NT2/D1 (cell line): Measurements from ENCODE around the gene ARRB1.
"Not testable (repeated sequence)": the region's sequence is repeated elsewhere in the genome, so short reads cannot be mapped to it uniquely, and the experiment has no call there.

ENCODE experiments used
- YY1 ChIP-seq: IDR thresholded peaks from 2 replicates; pipeline ENCODE4 v1.6.1; 2011; ENCODE audit not compliant: insufficient read length, insufficient read depth
- ZNF274 ChIP-seq: IDR thresholded peaks from 2 replicates; pipeline ENCODE4 v1.6.1; 2011; ENCODE audit warnings: mild to moderate bottlenecking, low read depth, low read length

DNA sequence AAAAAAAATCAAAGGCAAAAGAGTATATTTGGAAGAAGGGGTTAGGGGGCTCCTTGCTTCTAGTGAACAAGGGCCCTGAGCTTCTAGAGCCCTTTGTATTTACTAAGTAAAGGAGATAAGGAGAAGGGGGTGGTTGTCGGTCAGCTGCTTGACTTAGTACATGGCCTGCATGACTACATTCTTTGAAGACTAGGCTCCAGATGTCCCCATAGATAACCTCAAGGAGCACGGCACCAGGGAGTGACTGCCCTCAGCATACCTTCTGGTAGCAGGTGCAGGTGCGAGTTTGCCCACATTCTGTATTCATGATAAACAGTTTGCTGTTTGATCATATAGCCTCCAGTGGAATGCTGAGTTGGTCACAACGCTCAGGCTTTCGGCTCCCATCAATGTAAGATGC lies 15.4 kb upstream of the ARRB1 start:
- not testable (repeated sequence) for TF ChIP-seq ZNF274, YY1
